WTC11 (cell line): ENCODE data around the gene NAV2. TPM values are rescaled to one million over a fixed set of nuclear protein-coding genes. Genes with fewer than 3 reads are reported as not detected.

Source experiments
- ATAC-seq: fragments of 200-7000 bp; cut with Tn5 transposase; 2 replicates; pipeline ENCODE4 v1.10.0; 2021; ENCODE audit warnings: mild to moderate bottlenecking, moderate library complexity
- CTCF ChIA-PET: fragments of 300-600 bp; sonication (Branson Sonifier 250); formaldehyde crosslinking; loops from one replicate; lab custom pipeline; 2021; ENCODE audit warnings: antibody characterized with exemption; lab: Charles Lee
- POLR2A ChIA-PET: fragments of 350-600 bp; sonication (Branson Sonifier 250); formaldehyde crosslinking; loops from one replicate; lab custom pipeline; 2021; ENCODE audit warnings: antibody characterized with exemption; lab: Charles Lee
- DNase-seq: peaks from one replicate; pipeline ENCODE4 v3.0.0; 2021; ENCODE audit warnings: low spot score
- H3K27ac Mint-ChIP-seq: 2 replicates; pipeline ENCODE4 v1.8.0; 2021; ENCODE audit warnings: mixed read lengths
- H3K27me3 Mint-ChIP-seq: 2 replicates; pipeline ENCODE4 v1.8.0; 2021; ENCODE audit warnings: low read depth, mild to moderate bottlenecking, moderate library complexity, mixed read lengths
- H3K36me3 Mint-ChIP-seq: 2 replicates; pipeline ENCODE4 v1.8.0; 2021; ENCODE audit warnings: mixed read lengths
- H3K4me1 Mint-ChIP-seq: 2 replicates; pipeline ENCODE4 v1.8.0; 2022; ENCODE audit warnings: mixed read lengths
- H3K4me3 Mint-ChIP-seq: 2 replicates; pipeline ENCODE4 v1.8.0; 2021; ENCODE audit warnings: mild to moderate bottlenecking, moderate library complexity, mixed read lengths
- H3K9me3 Mint-ChIP-seq: 2 replicates; pipeline ENCODE4 v1.8.0; 2021; ENCODE audit warnings: mixed read lengths
- ATF2 ChIP-seq: sonication (generic); formaldehyde crosslinking; IDR thresholded peaks from 2 replicates; pipeline ENCODE4 v1.8.1; 2022; ENCODE audit warnings: low read depth, missing genetic modification reagents, borderline replicate concordance
- CBFB ChIP-seq: sonication (generic); formaldehyde crosslinking; IDR thresholded peaks from 2 replicates; pipeline ENCODE4 v1.8.1; 2022; ENCODE audit warnings: mild to moderate bottlenecking, low read depth, missing genetic modification reagents
- E2F5 ChIP-seq: sonication (generic); formaldehyde crosslinking; IDR thresholded peaks from 2 replicates; pipeline ENCODE4 v1.8.1; 2022; ENCODE audit warnings: mild to moderate bottlenecking, moderate library complexity, missing genetic modification reagents
- ESRRA ChIP-seq: sonication (generic); formaldehyde crosslinking; IDR thresholded peaks from 2 replicates; pipeline ENCODE4 v1.8.1; 2022; ENCODE audit warnings: mild to moderate bottlenecking, missing genetic modification reagents, borderline replicate concordance
- GABPB1 ChIP-seq: sonication (generic); formaldehyde crosslinking; IDR thresholded peaks from 2 replicates; pipeline ENCODE4 v1.8.1; 2023; ENCODE audit warnings: mild to moderate bottlenecking, missing genetic modification reagents
- HMGA2 ChIP-seq: fragments of 250-450 bp; sonication (Bioruptor Pico); IDR thresholded peaks from 2 replicates; pipeline ENCODE4 v1.4.0; 2021; ENCODE audit warnings: mild to moderate bottlenecking, moderate library complexity
- NFYB ChIP-seq: sonication (generic); formaldehyde crosslinking; conservative IDR thresholded peaks from 2 replicates; pipeline ENCODE4 v1.8.0; 2022; ENCODE audit warnings: low read depth, missing genetic modification reagents
- PREB ChIP-seq: sonication (generic); formaldehyde crosslinking; IDR thresholded peaks from 2 replicates; pipeline ENCODE4 v1.8.1; 2022; ENCODE audit warnings: mild to moderate bottlenecking, missing genetic modification reagents, moderate library complexity, borderline replicate concordance
- SP1 ChIP-seq: sonication (generic); formaldehyde crosslinking; conservative IDR thresholded peaks from 2 replicates; pipeline ENCODE4 v1.8.1; 2022; ENCODE audit warnings: missing genetic modification reagents
- ZBTB43 ChIP-seq: sonication (generic); formaldehyde crosslinking; IDR thresholded peaks from 2 replicates; pipeline ENCODE4 v1.8.1; 2023; ENCODE audit warnings: mild to moderate bottlenecking, missing genetic modification reagents
- ZNF425 ChIP-seq: fragments of 250-450 bp; sonication (Bioruptor Pico); conservative IDR thresholded peaks from 2 replicates; pipeline ENCODE4 v1.9.0; 2021; ENCODE audit warnings: mild to moderate bottlenecking
- total RNA-seq: library from RNA; stranded (reverse); gene quantifications from 3 replicates; pipeline ENCODE4 v1.2.3, GENCODE V29; 2021
- TF ChIP-seq, protein P1 (sequence below): sonication (generic); formaldehyde crosslinking; conservative IDR thresholded peaks from 2 replicates; pipeline ENCODE4 v1.8.1; 2022; ENCODE audit warnings: mild to moderate bottlenecking, missing genetic modification reagents
- TF ChIP-seq, protein P2 (sequence below): sonication (generic); formaldehyde crosslinking; IDR thresholded peaks from 2 replicates; pipeline ENCODE4 v1.8.0; 2022; ENCODE audit warnings: mild to moderate bottlenecking, missing genetic modification reagents
- TF ChIP-seq, protein P3 (sequence below): sonication (generic); formaldehyde crosslinking; IDR thresholded peaks from 2 replicates; pipeline ENCODE4 v1.8.1; 2023; ENCODE audit warnings: mild to moderate bottlenecking, moderate library complexity, missing genetic modification reagents

The NAV2 gene
- total RNA-seq, 1 experiment from 2014 or later: 42.8 TPM

DNA sequence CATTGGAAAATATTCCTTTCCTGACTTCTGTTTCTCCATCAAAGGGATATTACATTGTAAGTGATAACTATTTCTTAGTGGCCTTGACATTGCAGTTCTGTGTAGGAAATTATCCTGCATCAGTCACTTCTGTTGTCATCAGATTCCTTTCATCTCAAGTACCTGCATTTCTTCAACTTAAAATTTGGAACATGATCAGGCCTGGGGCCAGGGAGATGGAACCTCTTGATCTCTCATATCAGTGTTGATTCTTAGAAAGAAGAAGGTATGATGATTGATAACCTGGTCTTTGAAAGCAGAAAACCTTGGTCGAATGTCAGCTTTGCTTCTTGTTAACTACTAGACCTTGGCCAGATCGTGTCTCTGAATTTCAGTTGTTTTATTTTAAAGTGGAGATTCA lies 93.6 kb downstream of the NAV2 start:
- no peaks in the 10 kb centered on the region; the same call in 1 of the 2 replicates for H3K36me3 Mint-ChIP-seq
- CTCF ChIA-PET: no interaction called here
- no peak for TF ChIP-seq ZBTB43 (CRISPR knock-in tag)
- TF ChIP-seq, all 79 proteins: peak for 0
- Mint-ChIP-seq H3K9me3 (no peaks in the 10 kb centered on the region), H3K4me1 (peaks cover 82% of the 10 kb centered on the region), H3K27me3 (no peaks in the 10 kb centered on the region), H3K27ac (no peak overlapping the region), H3K4me3 (no peak overlapping the region)
- POLR2A ChIA-PET: no interaction called here
- no peak for ATAC-seq
- DNase-seq: no peak

DNA sequence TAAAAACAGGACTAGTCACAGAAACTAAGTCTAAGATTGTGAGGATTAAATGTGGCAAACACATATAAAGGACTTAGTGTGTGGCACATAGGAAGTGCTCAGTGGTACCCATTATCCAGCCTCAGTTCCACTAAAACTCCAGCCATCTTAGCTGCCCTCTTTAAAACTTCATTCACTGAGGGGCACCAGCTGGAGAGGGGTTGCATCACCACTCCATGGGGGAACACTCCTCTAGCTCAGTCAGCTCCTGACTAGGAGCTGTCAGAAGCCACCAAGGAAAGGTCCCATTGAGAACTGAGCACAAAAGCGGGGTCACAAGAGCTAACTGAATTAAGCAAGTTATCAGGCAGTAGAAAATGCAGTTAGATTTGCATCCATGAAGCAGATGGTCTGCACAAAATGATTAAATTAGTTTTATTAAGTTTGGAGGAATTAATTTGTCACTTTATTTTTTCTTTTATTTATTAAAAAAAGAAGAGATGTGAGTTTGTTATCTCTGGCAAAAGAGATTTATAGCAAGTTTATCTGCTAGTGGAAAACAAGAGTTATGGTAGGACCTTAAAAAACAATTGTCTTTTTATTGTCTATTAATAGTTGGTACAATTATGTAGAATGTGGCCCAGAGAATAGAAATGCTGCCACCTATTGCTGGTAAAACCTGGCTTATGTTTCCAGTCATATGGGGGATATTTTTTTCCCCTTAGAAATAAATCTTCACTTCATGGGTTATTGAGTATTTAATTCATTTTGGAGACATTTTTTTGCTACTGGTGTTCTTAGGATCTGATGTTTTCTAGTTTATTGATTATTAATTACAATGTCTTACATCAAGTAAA lies 95.7 kb downstream of the NAV2 start:
- ATAC-seq: no peak
- TF ChIP-seq, protein P1, sequence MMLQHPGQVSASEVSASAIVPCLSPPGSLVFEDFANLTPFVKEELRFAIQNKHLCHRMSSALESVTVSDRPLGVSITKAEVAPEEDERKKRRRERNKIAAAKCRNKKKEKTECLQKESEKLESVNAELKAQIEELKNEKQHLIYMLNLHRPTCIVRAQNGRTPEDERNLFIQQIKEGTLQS (CRISPR knock-in tag): peak; percentile 64; the same call in 1 of the 2 replicates
- TF ChIP-seq, protein P2, sequence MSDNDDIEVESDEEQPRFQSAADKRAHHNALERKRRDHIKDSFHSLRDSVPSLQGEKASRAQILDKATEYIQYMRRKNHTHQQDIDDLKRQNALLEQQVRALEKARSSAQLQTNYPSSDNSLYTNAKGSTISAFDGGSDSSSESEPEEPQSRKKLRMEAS (CRISPR knock-in tag): no peak
- TF ChIP-seq PREB (CRISPR knock-in tag): no peak
- H3K4me1 Mint-ChIP-seq: peaks cover 88% of the 10 kb centered on the region
- no peak overlapping the region for H3K4me3 Mint-ChIP-seq
- H3K27ac Mint-ChIP-seq: 0 out of 2 replicates have a peak overlapping the region, but pooled peaks have one; percentile 68
- H3K36me3 Mint-ChIP-seq: no peaks in the 10 kb centered on the region; the same call in 1 of the 2 replicates
- ChIA-PET POLR2A (interaction anchor here (0.6 kb wide), 1 partner anchor 794 kb away, joined by 3 read pairs; no protein-coding TSS in a partner anchor), CTCF (interaction anchor here (0.8 to 1.7 kb wide), 7 partner anchors 9 to 134 kb away, joined by 3 to 6 read pairs (median 3); partner anchors contain the start of gene NAV2)
- H3K27me3 Mint-ChIP-seq: no peaks in the 10 kb centered on the region
- no peak for DNase-seq
- H3K9me3 Mint-ChIP-seq: no peaks in the 10 kb centered on the region

DNA sequence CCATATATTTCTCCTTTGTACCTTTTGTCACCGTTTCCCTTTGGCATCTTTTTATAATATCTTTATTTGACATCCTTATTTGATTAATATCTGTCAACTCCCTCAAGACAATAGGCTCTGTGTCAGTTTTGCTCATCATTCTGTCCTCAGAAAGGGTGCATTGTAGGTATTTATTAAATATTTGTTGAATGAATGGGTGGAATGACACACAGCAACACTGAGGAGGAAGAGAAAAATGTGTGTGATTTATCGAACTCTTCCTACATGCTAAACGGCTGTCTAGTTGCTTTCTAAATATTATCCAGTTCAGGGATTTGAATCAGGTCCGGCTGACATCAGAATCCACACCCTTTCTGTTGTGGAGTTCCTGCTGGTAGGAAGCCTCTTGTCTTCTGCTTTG lies 98.2 kb downstream of the NAV2 start:
- peaks cover 89% of the 10 kb centered on the region for H3K4me1 Mint-ChIP-seq
- H3K27ac Mint-ChIP-seq: peak overlapping the region; percentile 25; the same call in 1 of the 2 replicates
- CTCF ChIA-PET: interaction anchor here (0.8 to 1.2 kb wide), 4 partner anchors 10 to 246 kb away, joined by 3 to 8 read pairs (median 4); no protein-coding TSS in a partner anchor
- ATAC-seq (no peak), DNase-seq (no peak)
- H3K9me3 Mint-ChIP-seq: no peaks in the 10 kb centered on the region
- H3K4me3 Mint-ChIP-seq: no peak overlapping the region
- POLR2A ChIA-PET: no interaction called here
- TF ChIP-seq, protein P3, sequence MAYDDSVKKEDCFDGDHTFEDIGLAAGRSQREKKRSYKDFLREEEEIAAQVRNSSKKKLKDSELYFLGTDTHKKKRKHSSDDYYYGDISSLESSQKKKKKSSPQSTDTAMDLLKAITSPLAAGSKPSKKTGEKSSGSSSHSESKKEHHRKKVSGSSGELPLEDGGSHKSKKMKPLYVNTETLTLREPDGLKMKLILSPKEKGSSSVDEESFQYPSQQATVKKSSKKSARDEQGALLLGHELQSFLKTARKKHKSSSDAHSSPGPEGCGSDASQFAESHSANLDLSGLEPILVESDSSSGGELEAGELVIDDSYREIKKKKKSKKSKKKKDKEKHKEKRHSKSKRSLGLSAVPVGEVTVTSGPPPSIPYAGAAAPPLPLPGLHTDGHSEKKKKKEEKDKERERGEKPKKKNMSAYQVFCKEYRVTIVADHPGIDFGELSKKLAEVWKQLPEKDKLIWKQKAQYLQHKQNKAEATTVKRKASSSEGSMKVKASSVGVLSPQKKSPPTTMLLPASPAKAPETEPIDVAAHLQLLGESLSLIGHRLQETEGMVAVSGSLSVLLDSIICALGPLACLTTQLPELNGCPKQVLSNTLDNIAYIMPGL (CRISPR knock-in tag): no peak
- TF ChIP-seq SP1 (CRISPR knock-in tag) (no peak), E2F5 (no peak), GABPB1 (CRISPR knock-in tag) (no peak), ATF2 (CRISPR knock-in tag) (no peak), CBFB (CRISPR knock-in tag) (no peak), NFYB (CRISPR knock-in tag) (no peak), ESRRA (CRISPR knock-in tag) (no peak), HMGA2 (CRISPR knock-in tag) (no peak), ZNF425 (CRISPR knock-in tag) (no peak)
- H3K27me3 Mint-ChIP-seq: no peaks in the 10 kb centered on the region
- no peaks in the 10 kb centered on the region; the same call in 1 of the 2 replicates for H3K36me3 Mint-ChIP-seq
